GM19324 (cell line): ENCODE results near the gene FGF14.
A peak's percentile ranks its signal among the peaks of the same experiment; 100 is the strongest.

Experiments
- ATAC-seq: cut with Tn5 transposase; IDR thresholded peaks from one replicate; pipeline ENCODE4 v1.9.1; 2021; ENCODE audit warnings: mild to moderate bottlenecking, moderate library complexity; ENCODE audit not compliant: unreplicated experiment, low FRiP score

Gene FGF14

GRCh38 chr13:102369302-102369701, 32.5 kb downstream of the FGF14 start:
- no peak for ATAC-seq

GRCh38 chr13:102367836-102368235, 34.0 kb downstream of the FGF14 start:
- ATAC-seq, result no peak

DNA sequence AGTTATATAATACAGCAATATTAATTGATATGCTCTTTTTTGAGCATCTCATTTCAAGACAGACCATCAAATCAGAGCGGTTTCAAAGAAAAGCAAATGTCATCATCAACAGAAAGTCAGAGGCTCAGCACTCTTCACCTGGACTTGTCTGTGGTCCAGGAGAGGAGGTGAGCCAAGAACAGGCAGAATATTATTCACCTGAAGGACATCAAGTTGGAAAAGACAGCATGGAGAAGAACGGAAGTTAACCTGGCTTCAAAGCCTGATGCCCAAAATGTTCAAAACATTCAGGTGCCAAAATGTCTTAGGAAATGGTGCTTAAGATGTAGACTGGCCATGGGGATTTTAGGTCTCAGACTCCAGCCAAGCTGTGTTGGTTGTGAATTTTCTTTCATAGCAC, 40.7 kb downstream of the FGF14 start:
- ATAC-seq, result no peak

- ATAC-seq, result no peak
Measured at GRCh38 chr13:102359264-102359663, 42.6 kb downstream of the FGF14 start.

GRCh38 chr13:102355251-102355650, 46.6 kb downstream of the FGF14 start:
- ATAC-seq, result no peak

GRCh38 chr13:102354011-102354410, 47.8 kb downstream of the FGF14 start:
- ATAC-seq, result no peak

GRCh38 chr13:102351521-102351920, 50.3 kb downstream of the FGF14 start:
- ATAC-seq, result no peak

- no peak for ATAC-seq
Measured at GRCh38 chr13:102347490-102347889, 54.4 kb downstream of the FGF14 start.

DNA sequence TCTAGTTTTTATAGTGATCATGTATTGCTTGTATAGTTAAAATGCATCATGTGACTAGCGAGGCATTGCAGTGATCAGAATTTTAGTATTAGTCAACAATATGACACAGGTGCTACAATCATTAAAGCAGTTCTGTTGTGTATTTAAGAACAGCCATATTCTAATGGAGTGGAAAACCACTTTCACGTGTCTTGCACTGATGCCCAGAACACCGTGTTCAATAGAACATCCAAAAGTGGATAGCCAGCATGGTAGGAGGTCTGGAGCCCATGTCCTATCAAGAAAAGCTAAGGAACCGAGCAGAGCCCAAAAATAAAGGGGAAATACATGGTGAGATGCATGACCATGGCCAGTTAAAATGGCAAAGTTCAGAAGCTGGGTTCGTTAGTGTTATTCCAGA, 55.1 kb downstream of the FGF14 start:
- no peak for ATAC-seq

- no peak for ATAC-seq
Measured at GRCh38 chr13:102344410-102344809, 57.4 kb downstream of the FGF14 start.

- no peak for ATAC-seq
Measured at GRCh38 chr13:102333320-102334198, 68.3 kb downstream of the FGF14 start.

DNA sequence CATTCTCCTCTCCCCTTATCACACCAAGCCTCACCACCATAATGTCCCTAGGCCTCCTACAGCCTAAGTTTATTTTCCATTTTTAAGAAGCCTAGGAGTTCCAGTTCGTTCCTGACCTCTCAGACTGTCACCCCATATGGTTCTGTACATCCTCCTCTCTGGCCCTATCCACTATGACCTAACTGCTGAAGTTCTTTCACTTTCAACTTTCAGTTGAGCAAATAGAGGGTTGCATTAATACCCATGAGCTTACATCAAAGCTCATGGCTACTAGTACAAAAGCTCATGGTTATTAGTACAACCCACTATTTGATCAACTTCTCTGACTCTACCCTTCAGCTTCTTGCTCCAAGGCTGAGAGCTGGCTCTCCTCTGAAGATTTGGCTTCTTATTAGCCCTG, 72.9 kb downstream of the FGF14 start:
- peak; percentile 91 for ATAC-seq

DNA sequence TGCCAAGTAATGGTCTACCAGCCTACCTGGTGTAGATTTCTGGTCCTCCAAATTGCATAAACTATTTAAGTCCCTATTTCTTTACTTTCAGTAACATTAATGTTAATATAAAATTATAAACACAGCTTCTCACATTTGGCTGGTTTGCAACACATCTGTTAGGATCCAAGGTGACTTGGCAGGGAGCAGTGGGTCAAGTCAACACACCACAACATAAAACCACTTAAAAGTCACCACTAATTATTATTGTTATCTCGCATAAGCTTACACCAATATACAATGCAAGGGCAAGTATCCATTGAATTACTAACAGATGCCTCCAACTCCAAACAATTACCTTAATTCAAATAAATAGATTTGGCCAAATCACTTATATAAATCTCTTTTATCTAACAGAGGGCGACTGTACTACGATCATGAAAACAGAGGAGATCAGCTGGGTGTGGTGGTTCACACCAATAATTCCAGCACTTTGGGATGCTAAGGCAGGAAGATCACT, 74.7 kb downstream of the FGF14 start:
- ATAC-seq, result no peak

GRCh38 chr13:102326381-102327118, 75.3 kb downstream of the FGF14 start:
- no peak for ATAC-seq

GRCh38 chr13:102325321-102325720, 76.5 kb downstream of the FGF14 start:
- no peak for ATAC-seq

DNA sequence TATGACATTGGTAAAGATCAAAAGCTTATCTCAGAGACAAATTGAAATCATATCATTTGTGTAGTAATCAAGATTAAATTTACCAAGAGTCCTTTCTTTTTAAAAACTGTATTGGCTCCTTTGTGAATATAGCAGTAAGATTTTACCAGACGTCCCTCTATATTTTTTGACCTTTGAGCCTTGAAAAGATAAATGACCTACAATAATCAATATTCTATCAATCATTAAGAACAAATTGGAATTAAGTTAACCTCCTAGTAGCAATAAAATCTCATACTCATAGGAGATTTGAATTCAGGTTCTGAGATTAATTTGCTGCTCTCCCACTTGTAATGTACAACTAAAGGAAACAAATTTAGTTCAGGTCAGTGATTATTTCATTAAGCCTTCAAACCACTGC, 78.3 kb downstream of the FGF14 start:
- ATAC-seq, result no peak

- ATAC-seq, result no peak
Measured at GRCh38 chr13:102323012-102323411, 78.8 kb downstream of the FGF14 start.

DNA sequence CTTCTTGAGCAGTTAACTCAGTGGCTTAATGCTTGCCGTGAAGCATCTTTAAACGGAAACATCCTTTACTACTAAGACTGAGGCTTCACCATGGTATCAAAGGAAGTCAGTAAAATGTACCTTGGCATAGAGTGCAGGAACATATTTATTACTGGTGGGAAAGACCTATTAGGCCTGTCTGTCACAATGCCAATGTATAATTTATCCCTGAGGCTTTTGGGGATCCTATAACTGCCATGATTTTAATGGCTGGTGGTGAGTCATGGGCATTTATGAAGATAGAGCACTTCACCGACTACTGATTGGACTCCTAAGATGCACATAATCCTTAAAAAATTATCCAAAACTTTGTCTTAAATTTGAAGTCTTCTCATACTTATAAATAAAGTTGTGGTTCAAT, 79.6 kb downstream of the FGF14 start:
- ATAC-seq, result no peak

DNA sequence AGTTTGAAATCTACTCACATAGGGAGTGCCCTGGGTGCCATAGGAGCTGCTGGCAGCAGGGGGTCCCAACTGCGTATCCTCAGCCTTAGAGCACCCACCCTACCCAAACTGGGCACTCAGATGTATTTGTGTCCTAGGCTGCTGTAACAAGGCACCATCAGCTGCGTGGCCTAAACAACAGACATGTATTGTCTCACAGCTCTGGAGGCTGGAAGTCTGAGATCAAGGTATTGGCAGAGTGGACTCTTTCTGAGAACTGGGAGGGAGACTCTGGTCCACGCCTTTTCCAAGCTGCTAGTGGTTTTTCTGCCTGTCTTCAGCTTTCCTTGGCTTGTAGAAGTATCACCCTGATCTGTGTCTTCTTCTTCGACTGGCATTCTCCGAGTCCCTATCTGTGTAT, 83.6 kb downstream of the FGF14 start:
- no peak for ATAC-seq

DNA sequence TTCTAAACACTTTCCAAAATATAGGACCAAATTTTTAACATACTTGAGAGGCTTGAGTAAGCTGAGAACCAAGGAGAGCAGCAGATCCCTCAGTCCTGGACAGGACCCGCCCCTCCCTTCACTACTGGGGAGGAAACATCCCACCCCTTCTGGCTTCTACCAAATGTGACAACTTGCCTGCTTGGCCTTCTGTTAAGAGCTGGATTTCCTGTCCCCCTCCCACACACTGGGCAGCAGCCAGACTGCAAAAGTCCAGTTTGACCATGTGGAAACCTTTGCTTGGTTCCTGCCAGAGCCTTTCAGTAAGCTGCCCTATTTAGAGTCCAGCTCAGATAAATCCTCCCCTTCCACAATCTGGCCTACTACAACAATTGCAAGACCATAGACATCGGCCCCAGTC, 84.3 kb downstream of the FGF14 start:
- no peak for ATAC-seq

GRCh38 chr13:102316732-102317131, 85.1 kb downstream of the FGF14 start:
- ATAC-seq, result no peak

- ATAC-seq, result no peak
Measured at GRCh38 chr13:102312841-102313240, 89.0 kb downstream of the FGF14 start.
